Measurements from ENCODE around the gene SLC43A1. TPM values are rescaled to one million over a fixed set of nuclear protein-coding genes. Genes with fewer than 3 reads are reported as not detected.
"Not testable (repeated sequence)": the region's sequence is repeated elsewhere in the genome, so short reads cannot be mapped to it uniquely, and the experiment has no call there.

The SLC43A1 gene
- total RNA-seq, 4 donors from 2014 or later, result 1.8 to 11.4 (median 4.1) TPM

DNA sequence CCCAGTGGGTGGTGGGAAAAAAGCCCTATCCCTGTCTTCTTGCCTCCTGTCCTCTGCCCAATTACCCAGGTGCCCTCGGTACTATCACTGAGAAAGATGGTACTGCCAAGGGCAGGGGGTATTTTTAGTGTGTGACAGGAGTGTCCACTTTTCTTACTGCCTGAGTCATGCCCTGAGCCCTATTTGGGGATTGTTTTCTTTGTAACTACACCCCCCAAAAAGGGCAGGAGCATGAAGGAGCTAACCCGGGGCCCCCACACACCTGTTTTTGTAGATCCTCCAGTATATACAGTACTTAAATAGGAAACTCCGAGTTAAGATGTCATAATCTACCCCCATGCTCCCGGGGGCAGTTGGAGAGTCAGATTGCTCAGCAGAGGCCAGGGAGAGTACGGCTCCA is 25.7 kb upstream of the SLC43A1 start:
- 83 to 90% methylated on average over 4 to 5 of the region's 5 CpGs for WGBS, 2 donors
- no peak for DNase-seq
- H3K36me3 ChIP-seq, result peaks cover 0 to 4% (median 0%) of the 10 kb centered on the region in 3 donors
- no peaks in the 10 kb centered on the region for H3K27me3 ChIP-seq
- TF ChIP-seq, protein P1, sequence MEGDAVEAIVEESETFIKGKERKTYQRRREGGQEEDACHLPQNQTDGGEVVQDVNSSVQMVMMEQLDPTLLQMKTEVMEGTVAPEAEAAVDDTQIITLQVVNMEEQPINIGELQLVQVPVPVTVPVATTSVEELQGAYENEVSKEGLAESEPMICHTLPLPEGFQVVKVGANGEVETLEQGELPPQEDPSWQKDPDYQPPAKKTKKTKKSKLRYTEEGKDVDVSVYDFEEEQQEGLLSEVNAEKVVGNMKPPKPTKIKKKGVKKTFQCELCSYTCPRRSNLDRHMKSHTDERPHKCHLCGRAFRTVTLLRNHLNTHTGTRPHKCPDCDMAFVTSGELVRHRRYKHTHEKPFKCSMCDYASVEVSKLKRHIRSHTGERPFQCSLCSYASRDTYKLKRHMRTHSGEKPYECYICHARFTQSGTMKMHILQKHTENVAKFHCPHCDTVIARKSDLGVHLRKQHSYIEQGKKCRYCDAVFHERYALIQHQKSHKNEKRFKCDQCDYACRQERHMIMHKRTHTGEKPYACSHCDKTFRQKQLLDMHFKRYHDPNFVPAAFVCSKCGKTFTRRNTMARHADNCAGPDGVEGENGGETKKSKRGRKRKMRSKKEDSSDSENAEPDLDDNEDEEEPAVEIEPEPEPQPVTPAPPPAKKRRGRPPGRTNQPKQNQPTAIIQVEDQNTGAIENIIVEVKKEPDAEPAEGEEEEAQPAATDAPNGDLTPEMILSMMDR (IDR thresholded peaks at IDR 0.05), result no peak
- TF ChIP-seq POLR2A (IDR thresholded peaks at IDR 0.05), result no peak
- H3K4me3 ChIP-seq, result no peak overlapping the region
- intact Hi-C loops (cut with DNase I), result no loop called here
- H3K27ac ChIP-seq, result no peak overlapping the region
- H3K4me1 ChIP-seq, result peaks cover 0 to 9% (median 0%) of the 10 kb centered on the region in 3 donors
- no peaks in the 10 kb centered on the region for H3K9me3 ChIP-seq

DNA sequence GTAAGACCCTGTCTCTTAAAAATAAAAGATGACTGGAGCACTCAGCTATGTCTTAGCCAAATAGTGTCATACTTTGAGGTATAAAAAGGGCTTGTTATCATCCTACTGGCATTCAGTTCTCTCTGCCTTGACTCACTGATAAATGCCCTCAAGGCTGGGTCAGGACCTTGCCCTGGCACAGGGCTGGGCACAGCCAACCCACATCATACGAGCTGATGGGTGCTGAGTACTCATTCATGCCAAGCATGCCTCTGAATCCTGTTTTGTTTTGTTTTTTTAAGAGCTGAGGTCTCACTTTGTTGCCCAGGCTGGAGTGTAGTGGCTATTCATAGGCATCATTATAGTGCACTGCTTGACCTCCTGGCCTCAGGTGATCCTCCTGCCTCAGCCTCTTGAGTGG is 23.8 kb upstream of the SLC43A1 start:
- H3K4me3 ChIP-seq, result no peak overlapping the region
- peaks cover 0 to 9% (median 0%) of the 10 kb centered on the region in 3 donors for H3K4me1 ChIP-seq

DNA sequence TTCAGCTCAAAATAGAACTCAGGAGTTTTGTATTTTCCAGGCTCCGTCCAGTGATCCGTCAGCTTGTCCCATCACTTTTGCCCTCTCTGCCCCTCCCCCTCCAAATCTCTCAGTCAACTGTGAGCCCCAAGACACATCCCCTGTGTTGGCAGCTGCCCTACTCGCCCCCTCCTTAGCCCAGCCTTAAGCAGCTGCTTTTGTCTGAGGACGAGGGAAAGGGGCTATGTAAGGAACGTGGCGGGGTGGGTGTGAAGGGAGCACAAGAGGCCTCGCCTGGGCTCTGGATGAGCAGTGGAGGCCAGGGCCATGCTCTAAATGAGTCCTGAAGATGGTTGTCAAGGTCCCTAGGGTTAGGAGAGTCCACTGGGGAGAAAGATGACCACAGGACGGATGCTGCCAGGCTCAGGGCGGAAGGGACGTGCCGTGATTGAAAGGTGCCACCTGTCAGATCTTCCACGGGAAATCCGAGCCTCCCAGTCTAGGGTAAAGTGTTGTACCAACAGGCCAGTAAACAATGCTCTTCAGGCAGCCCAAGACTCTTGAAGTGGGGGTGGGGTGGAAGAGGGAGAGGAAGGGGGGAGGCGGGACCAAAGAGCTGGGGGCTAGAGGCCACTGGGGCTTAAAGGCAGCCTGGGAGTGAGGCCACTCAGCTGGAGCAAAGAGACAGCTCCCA is 21.6 kb upstream of the SLC43A1 start, which contains the start of gene SMTNL1:
SMTNL1 (plus strand) TSS at position 649 of the 673 bp plus-strand sequence. CDS start 5,048 bp downstream, outside the sequence.
- intact Hi-C loops (cut with DNase I), result no loop called here
- no peaks in the 10 kb centered on the region for H3K4me1 ChIP-seq
- DNase-seq, result no peak

More for the DNA sequence above, 23.8 kb upstream of the SLC43A1 start:
- H3K27me3 ChIP-seq, result no peaks in the 10 kb centered on the region
- WGBS, 2 donors, result 33 to 90% methylated on average over 1 of the region's 1 CpG
- H3K9me3 ChIP-seq, result no peaks in the 10 kb centered on the region
- no peak overlapping the region for H3K27ac ChIP-seq
- TF ChIP-seq POLR2A (IDR thresholded peaks at IDR 0.05), result no peak
- TF ChIP-seq, protein P1 (IDR thresholded peaks at IDR 0.05), result no peak
- no peak for DNase-seq
- peaks cover 0 to 4% (median 0%) of the 10 kb centered on the region in 3 donors for H3K36me3 ChIP-seq
- intact Hi-C loops (cut with DNase I), result no loop called here

DNA sequence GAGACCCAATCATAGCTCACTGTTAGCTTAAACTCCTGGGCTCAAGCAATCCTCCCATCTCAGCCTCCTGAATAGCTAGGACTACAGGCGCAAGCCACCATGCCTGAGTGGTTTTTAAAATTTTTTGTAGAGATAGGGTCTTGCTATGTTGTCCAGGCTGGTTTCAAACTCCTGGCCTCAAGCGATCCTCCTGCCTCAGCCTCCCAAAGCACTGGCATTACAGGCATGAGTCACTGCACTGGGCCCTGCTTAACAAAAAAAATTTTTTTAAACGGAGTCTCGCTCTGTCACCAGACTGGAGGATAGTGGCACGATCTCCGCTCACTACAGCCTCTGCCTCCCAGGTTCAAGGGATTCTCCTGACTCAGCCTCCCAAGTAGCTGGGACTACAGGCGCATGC is 18.9 kb upstream of the SLC43A1 start:
- H3K27me3 ChIP-seq; H3K27ac ChIP-seq; H3K36me3 ChIP-seq; H3K9me3 ChIP-seq; DNase-seq; intact Hi-C loops (cut with DNase I); H3K4me3 ChIP-seq: not testable (repeated sequence)
- peaks cover 6 to 15% (median 8%) of the 10 kb centered on the region in 3 donors for H3K4me1 ChIP-seq
- 94 to 98% methylated on average over 7 of the region's 7 CpGs for WGBS, 2 donors

More for the DNA sequence above, 21.6 kb upstream of the SLC43A1 start, which contains the start of gene SMTNL1:
- Histone ChIP-seq H3K9me3 (no peaks in the 10 kb centered on the region), H3K27ac (no peak within 1 kb of the TSS), H3K27me3 (no peaks in the 10 kb centered on the region), H3K4me3 (no peak within 1 kb of the TSS), H3K36me3 (peaks cover 0 to 4% (median 0%) of the 10 kb centered on the region in 3 donors)
- no peak for TF ChIP-seq POLR2A (IDR thresholded peaks at IDR 0.05)
- TF ChIP-seq, protein P1 (IDR thresholded peaks at IDR 0.05), result no peak
- WGBS, 2 donors, result 58 to 76% methylated on average over 8 to 10 of the region's 14 CpGs

DNA sequence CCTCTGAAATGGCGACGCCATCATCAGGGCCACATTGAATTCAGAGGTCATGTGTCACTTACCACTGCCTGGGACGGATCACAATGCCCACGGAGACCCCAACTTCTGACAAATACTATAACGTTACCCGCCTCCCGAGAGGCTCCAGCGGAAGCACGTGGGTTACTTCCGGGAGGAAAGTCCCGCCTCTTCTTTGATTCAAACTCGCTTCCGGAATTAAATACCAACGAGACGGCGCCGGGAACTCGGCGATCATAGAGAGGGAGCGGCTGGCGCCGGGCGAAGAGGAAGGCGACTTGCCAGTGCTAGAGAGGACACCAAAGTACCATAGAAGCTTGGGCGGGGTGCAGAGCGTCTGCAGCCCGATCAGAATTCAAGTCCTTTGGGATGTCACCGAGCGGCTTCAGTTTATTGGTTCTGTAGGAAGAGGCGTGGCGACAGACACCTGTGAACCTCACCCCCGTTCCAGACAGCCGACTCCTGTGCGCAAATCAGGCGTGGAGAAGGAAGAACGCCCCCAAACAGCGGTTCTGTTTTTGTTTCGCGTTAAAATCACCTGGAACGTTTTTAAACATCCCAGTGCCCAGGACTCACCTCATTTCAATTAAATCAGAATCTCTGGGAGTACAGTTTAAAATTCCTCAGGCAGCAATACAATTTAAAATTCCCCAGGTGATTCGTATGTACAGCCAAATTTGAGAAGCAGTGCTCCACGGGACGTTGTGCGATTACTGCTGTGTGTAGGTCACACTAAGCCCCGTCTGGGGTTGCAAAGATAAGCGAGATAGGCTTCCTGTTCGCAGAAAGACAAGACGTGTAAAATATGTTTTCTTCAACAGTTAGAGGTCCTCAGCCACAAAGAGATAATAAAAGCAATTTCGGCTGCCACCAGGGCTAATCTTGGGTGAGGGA is 15.3 kb upstream of the SLC43A1 start, which contains the start of gene TIMM10:
TIMM10 (minus strand) TSS at position 159 of the 912 bp plus-strand sequence. CDS start 565 bp downstream, outside the sequence.
- TF ChIP-seq, protein P1 (IDR thresholded peaks at IDR 0.05), result peak in 1 of 6 experiments; percentile 32
- peak in 2 of 4 donors; percentile 29 to 59 for TF ChIP-seq POLR2A (IDR thresholded peaks at IDR 0.05)
- peak within 1 kb of the TSS; percentile 47 to 85 (median 69) for H3K4me3 ChIP-seq
- WGBS, 2 donors, result 0 to 1% methylated on average over 33 to 41 of the region's 49 CpGs

More for the DNA sequence above, 15.3 kb upstream of the SLC43A1 start, which contains the start of gene TIMM10:
- Histone ChIP-seq H3K4me1 (peaks cover 6 to 23% (median 9%) of the 10 kb centered on the region in 3 donors), H3K27me3 (no peaks in the 10 kb centered on the region), H3K36me3 (peaks cover 0 to 17% (median 0%) of the 10 kb centered on the region in 3 donors), H3K9me3 (no peaks in the 10 kb centered on the region), H3K27ac (peak within 1 kb of the TSS; percentile 68 to 80 (median 78))
- peak; percentile 89 for DNase-seq
- intact Hi-C loops (cut with DNase I), result no loop called here

Data from esophagus squamous epithelium (tissue), 5 donors.